Measurements from ENCODE around the gene TSPAN18.
"Not testable (repeated sequence)": the region's sequence is repeated elsewhere in the genome, so short reads cannot be mapped to it uniquely, and the experiment has no call there.

- not testable (repeated sequence) for TF ChIP-seq POLR2A, CTCF (IDR thresholded peaks at IDR 0.05)
Measured at GRCh38 chr11:44871682-44872081, 144.9 kb downstream of the TSPAN18 start.
